Fibroblast of lung (primary cell): ENCODE measurements around the gene AVPR1B. TPM values are rescaled to one million over a fixed set of nuclear protein-coding genes. Genes with fewer than 3 reads are reported as not detected.

Source experiments
- DNase-seq, 2 donors: peaks; one replicate each; pipeline versions ENCODE4 v3.0.0 to v3.0.0-alpha.2; 2010; ENCODE audit warnings: low read depth in 2 of 2
- H2AFZ ChIP-seq: 2 replicates; pipeline ENCODE4 v1.5.1; 2012; ENCODE audit warnings: low read length, control low read depth, inconsistent platforms
- H3K27ac ChIP-seq: 2 replicates; pipeline ENCODE4 v1.5.1; 2011; ENCODE audit warnings: low read length, control low read depth; ENCODE audit not compliant: insufficient read depth
- H3K27me3 ChIP-seq: 2 replicates; pipeline ENCODE4 v1.5.1; 2011; ENCODE audit warnings: mild to moderate bottlenecking, low read length; ENCODE audit not compliant: control insufficient read depth, insufficient read depth
- H3K36me3 ChIP-seq: 2 replicates; pipeline ENCODE4 v1.5.1; 2011; ENCODE audit warnings: low read length; ENCODE audit not compliant: control insufficient read depth, insufficient read depth
- H3K4me1 ChIP-seq: 2 replicates; pipeline ENCODE4 v1.5.1; 2011; ENCODE audit warnings: low read length; ENCODE audit not compliant: control insufficient read depth, insufficient read depth; ENCODE audit errors: extremely low read depth
- H3K4me2 ChIP-seq: 2 replicates; pipeline ENCODE4 v1.5.1; 2011; ENCODE audit warnings: low read length, control low read depth; ENCODE audit not compliant: insufficient read depth; ENCODE audit errors: extremely low read depth
- H3K4me3 ChIP-seq, 4 experiments: fragments of 200-600 bp in 1 of 4; sonication (generic) in 1 of 4; replicated peaks in 1 of 4; 2 replicates each; pipeline ENCODE4 v1.5.1; 2011 to 2016; ENCODE audit warnings: low read length in 4 of 4, low read depth in 3 of 4, mild to moderate bottlenecking in 3 of 4, control low read depth in 2 of 4, inconsistent platforms in 1 of 4, mixed read lengths in 1 of 4; ENCODE audit not compliant: insufficient read depth in 1 of 4; ENCODE audit errors: control extremely low read depth in 1 of 4
- H3K79me2 ChIP-seq: 2 replicates; pipeline ENCODE4 v1.5.1; 2012; ENCODE audit warnings: mild to moderate bottlenecking, low read length, inconsistent platforms; ENCODE audit not compliant: control insufficient read depth, insufficient read depth
- H3K9ac ChIP-seq: 2 replicates; pipeline ENCODE4 v1.5.1; 2011; ENCODE audit warnings: mild to moderate bottlenecking, low read length, control low read depth; ENCODE audit not compliant: insufficient read depth
- H3K9me3 ChIP-seq: 2 replicates; pipeline ENCODE4 v1.5.1; 2012; ENCODE audit warnings: low read depth, low read length; ENCODE audit not compliant: control insufficient read depth, insufficient read depth
- H4K20me1 ChIP-seq: 2 replicates; pipeline ENCODE4 v1.5.1; 2011; ENCODE audit warnings: low read length; ENCODE audit not compliant: control insufficient read depth, insufficient read depth; ENCODE audit errors: extremely low read depth
- EZH2 ChIP-seq: IDR thresholded peaks from 2 replicates; pipeline ENCODE4 v1.5.1; 2012; ENCODE audit warnings: low read length, control low read depth, mild to moderate bottlenecking; ENCODE audit errors: missing control alignments
- polyA plus RNA-seq, 2 donors: library from polyadenylated mRNA; depleted of rRNA in 1 of 2; stranded (reverse) in 1 of 2; unstranded in 1 of 2; fragments of >200 nt; gene quantifications; 2 replicates each; pipeline ENCODE4 v1.2.1, GENCODE V29; 2011 to 2012; ENCODE audit warnings: missing spikeins in 1 of 2
- total RNA-seq: library from RNA; depleted of rRNA; stranded (reverse); fragments of >200 nt; gene quantifications from 2 replicates; pipeline ENCODE4 v1.2.1, GENCODE V29; 2014
- TF ChIP-seq, protein P1 (sequence below), 2 donors: IDR thresholded peaks in 1 of 2; conservative IDR thresholded peaks in 1 of 2; 1 replicate in 1 of 2; 2 replicates in 1 of 2; pipeline ENCODE4 v1.5.1; 2011 to 2012; ENCODE audit warnings: low read length in 2 of 2, control low read depth in 1 of 2, inconsistent platforms in 1 of 2, low read depth in 1 of 2, mild to moderate bottlenecking in 1 of 2

AVPR1B gene
- total and polyA plus RNA-seq, 2 donors (not counting 1 experiment from before 2014, with no cell fraction given), result not detected

DNA sequence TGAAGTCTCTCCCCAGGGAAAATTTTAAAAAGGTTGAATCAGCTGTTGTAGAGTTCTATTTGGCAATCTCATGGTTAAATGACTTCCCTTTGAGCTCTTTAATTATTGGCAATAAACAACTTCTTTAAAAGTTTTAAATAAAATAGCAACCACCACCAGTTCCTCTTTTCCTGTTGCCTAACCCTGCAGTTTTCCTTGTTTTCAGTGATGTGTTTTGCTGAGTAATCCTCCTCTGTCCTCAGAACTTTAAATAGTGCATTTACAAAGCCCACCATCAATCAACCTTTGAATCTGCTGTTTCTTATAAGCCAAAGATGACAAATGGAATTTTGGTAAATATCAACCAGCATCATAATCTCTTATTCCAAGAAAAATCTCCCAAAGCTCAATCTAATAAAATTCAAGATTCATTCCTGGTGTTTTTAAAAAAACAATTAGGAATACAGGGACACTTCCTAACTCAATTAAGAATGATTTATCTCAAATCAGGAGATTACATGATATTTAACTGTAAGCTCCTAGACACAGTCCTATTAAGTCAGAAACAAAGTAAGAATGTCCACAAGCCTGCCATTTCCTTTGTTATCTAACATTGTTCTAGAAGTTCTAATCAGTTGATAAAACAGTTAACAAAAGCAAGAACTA lies 14.8 kb downstream of the AVPR1B start:
- Histone ChIP-seq H3K4me2 (no peak overlapping the region), H3K36me3 (no peaks in the 10 kb centered on the region), H3K79me2 (no peaks in the 10 kb centered on the region), H2AFZ (no peak overlapping the region), H4K20me1 (no peaks in the 10 kb centered on the region), H3K9me3 (no peaks in the 10 kb centered on the region), H3K27ac (no peak overlapping the region), H3K9ac (no peak overlapping the region), H3K27me3 (peaks cover 27% of the 10 kb centered on the region), H3K4me1 (no peaks in the 10 kb centered on the region), H3K4me3 (no peak overlapping the region)
- no peak for DNase-seq
- TF ChIP-seq EZH2, result no peak
- TF ChIP-seq, protein P1, sequence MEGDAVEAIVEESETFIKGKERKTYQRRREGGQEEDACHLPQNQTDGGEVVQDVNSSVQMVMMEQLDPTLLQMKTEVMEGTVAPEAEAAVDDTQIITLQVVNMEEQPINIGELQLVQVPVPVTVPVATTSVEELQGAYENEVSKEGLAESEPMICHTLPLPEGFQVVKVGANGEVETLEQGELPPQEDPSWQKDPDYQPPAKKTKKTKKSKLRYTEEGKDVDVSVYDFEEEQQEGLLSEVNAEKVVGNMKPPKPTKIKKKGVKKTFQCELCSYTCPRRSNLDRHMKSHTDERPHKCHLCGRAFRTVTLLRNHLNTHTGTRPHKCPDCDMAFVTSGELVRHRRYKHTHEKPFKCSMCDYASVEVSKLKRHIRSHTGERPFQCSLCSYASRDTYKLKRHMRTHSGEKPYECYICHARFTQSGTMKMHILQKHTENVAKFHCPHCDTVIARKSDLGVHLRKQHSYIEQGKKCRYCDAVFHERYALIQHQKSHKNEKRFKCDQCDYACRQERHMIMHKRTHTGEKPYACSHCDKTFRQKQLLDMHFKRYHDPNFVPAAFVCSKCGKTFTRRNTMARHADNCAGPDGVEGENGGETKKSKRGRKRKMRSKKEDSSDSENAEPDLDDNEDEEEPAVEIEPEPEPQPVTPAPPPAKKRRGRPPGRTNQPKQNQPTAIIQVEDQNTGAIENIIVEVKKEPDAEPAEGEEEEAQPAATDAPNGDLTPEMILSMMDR (conservative IDR thresholded peaks at IDR 0.05 in 1 of 2, IDR thresholded peaks at IDR 0.05 in 1 of 2; ENCODE audit: low read depth in 1 of 2, low read length in 2 of 2), result no peak

DNA sequence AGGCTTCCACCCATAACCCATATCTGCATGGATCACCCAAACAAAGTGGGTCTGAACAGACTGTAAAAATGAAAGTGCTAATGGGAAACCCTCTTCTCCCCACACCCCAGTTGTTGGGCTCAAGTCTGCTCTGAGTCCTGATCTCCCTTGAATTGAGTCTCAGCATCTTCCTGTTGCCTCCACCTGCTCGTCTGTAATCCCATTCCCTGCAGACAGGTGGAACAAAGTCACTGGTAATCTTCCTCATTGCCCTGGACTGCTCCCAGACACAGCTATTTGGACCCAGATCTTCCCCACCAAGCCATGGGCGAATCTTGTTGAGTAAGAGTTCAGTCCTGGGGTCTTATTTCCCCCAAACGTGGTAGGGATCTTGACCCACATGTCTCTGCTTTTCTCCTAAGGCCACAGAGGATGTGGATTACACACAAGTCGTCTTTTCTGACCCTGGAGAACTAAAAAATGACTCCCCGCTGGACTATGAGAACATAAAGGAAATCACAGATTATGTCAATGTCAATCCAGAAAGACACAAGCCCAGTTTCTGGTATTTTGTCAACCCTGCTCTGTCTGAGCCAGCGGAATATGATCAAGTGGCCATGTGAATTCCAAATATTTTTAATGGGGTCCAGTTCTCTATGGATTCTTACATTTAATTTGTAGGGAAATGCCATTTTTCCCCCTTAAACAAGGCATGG lies 15.7 kb downstream of the AVPR1B start:
- Histone ChIP-seq H3K27ac (no peak overlapping the region), H3K4me2 (no peak overlapping the region), H3K79me2 (no peaks in the 10 kb centered on the region), H3K27me3 (peaks cover 27% of the 10 kb centered on the region), H2AFZ (no peak overlapping the region), H3K9ac (no peak overlapping the region), H3K4me3 (no peak overlapping the region), H3K9me3 (no peaks in the 10 kb centered on the region), H3K36me3 (no peaks in the 10 kb centered on the region), H3K4me1 (no peaks in the 10 kb centered on the region), H4K20me1 (no peaks in the 10 kb centered on the region)
- no peak for DNase-seq
- TF ChIP-seq, protein P1 (conservative IDR thresholded peaks at IDR 0.05 in 1 of 2, IDR thresholded peaks at IDR 0.05 in 1 of 2; ENCODE audit: low read depth in 1 of 2, low read length in 2 of 2), result no peak
- no peak for TF ChIP-seq EZH2

- no peak for DNase-seq
- TF ChIP-seq, protein P1 (conservative IDR thresholded peaks at IDR 0.05 in 1 of 2, IDR thresholded peaks at IDR 0.05 in 1 of 2; ENCODE audit: low read depth in 1 of 2, low read length in 2 of 2), result no peak
- no peak for TF ChIP-seq EZH2
- Histone ChIP-seq H3K27ac (no peak overlapping the region), H4K20me1 (no peaks in the 10 kb centered on the region), H3K9ac (no peak overlapping the region), H3K9me3 (no peaks in the 10 kb centered on the region), H3K27me3 (peaks cover 27% of the 10 kb centered on the region), H2AFZ (no peak overlapping the region), H3K36me3 (no peaks in the 10 kb centered on the region), H3K4me3 (no peak overlapping the region), H3K4me2 (no peak overlapping the region), H3K4me1 (no peaks in the 10 kb centered on the region), H3K79me2 (no peaks in the 10 kb centered on the region)
Measured at GRCh38 chr1:206100226-206100815, 16.9 kb downstream of the AVPR1B start.
